ENCODE data around the gene OTOP3.

OTOP3 gene

DNA sequence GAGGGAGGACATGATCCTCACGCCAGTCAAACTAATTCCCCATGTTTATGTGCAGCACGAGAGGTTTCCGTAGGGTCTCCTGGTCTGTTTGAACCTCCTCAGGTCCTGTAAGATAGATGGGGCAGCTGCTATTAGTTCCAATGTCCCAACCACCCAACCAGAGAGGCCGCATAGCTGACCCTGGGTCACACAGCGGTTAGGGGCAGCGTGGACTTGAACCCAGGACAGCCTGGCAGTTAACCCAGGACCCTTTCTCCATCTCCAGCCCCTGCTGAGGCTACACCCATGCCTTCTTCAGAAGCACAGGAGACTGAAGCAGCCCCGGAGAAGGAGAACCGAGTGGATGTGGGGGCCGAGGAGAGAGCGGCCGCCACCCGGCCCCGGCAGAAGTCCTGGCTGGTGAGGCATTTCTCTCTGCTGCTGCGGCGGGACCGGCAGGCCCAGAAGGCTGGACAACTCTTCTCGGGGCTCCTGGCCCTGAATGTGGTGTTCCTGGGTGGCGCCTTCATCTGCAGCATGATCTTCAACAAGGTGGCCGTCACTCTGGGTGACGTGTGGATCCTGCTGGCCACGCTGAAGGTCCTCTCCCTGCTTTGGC lies 5.5 kb downstream of the OTOP3 start:
- no peak for DNase-seq (ENCODE audit: low read depth in 2 of 2)

DNA sequence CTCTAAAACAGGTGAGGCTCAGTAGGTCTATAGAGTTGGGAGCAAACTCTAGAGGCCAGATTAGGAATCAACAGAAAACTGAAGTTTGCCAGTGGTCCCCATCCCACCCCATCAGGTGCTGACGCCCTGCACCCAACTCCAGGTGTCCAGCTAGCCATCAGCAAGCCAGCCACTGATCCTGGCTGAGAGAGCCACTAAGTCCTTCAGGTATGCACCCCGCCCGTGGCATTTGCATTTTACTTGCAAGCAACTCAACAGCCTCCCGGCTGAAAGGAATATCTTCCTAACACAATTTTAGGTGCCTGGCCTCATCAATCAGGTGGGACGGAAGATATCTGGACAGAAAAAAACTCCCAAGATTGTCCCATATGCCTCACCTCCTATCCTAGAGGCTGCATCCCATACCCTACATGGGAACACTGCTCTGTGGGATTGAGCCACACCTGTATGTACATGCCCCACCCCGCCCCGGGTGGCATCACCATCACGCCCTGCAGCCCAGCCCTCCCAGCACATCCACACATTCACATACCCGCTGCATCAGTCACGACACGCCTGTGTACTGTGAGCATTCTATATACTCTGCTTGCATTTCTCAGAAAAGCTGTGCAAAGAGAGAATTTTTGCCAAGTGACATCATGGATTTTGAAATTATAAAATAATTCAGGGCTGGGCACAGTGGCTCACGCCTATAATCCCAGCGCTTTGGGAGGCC lies 8.3 kb downstream of the OTOP3 start:
- DNase-seq (ENCODE audit: low read depth in 2 of 2) = no peak

DNA sequence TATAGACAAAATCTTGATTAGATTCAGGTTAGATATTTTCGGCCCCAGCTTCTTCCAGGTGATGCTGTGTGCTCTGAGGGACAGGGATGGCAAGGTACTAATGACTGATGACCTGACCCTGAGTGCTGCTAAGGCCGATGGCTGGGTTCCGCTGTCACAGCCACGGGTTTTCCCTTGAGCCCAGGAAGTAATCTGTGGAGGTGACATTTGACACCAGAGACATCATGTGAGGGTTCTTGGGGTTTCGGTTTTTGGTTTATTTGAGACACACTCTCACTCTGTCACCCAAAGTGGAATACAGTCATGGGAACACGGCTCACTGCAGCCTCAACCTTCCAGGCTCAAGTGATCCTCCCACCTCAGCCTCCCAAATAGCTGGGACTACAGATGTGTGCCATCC lies 9.8 kb downstream of the OTOP3 start:
- DNase-seq (ENCODE audit: low read depth in 2 of 2) = no peak

DNA sequence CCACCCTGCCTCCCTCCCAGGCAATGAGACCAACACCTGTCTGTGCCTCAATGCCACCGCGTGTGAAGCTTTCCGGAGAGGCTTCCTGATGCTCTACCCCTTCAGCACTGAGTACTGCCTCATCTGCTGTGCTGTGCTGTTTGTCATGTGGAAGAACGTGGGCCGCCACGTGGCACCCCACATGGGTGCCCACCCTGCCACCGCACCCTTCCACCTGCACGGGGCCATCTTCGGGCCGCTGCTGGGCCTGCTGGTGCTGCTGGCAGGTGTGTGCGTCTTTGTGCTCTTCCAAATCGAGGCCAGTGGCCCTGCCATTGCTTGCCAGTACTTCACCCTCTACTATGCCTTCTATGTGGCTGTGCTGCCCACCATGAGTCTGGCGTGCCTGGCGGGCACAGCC lies 10.9 kb downstream of the OTOP3 start:
- no peak for DNase-seq (ENCODE audit: low read depth in 2 of 2)

DNA sequence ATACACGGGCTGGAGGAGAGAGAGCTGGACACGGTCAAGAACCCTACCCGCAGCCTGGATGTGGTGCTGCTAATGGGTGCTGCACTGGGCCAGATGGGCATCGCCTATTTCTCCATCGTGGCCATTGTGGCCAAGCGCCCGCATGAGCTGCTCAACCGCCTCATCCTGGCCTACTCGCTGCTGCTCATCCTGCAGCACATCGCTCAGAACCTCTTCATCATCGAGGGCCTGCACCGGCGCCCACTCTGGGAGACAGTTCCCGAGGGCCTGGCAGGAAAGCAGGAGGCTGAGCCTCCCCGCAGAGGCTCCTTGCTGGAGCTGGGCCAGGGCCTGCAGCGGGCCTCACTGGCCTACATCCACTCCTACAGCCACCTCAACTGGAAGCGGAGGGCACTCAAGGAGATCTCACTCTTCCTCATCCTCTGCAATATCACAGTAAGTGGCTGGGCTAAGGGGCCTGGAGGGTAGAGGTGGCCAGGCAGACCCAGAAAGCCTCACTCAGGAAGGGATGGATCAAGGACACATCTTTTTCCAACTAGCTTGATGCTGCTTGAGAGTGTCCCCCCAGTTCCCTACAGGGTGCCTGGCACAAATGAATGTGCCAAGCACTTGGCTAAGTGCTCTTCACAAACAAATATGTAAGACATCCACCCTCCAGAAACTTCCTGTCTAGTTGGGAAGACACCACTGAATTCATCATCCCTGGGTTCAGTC lies 11.5 kb downstream of the OTOP3 start:
- no peak for DNase-seq (ENCODE audit: low read depth in 2 of 2)

DNA sequence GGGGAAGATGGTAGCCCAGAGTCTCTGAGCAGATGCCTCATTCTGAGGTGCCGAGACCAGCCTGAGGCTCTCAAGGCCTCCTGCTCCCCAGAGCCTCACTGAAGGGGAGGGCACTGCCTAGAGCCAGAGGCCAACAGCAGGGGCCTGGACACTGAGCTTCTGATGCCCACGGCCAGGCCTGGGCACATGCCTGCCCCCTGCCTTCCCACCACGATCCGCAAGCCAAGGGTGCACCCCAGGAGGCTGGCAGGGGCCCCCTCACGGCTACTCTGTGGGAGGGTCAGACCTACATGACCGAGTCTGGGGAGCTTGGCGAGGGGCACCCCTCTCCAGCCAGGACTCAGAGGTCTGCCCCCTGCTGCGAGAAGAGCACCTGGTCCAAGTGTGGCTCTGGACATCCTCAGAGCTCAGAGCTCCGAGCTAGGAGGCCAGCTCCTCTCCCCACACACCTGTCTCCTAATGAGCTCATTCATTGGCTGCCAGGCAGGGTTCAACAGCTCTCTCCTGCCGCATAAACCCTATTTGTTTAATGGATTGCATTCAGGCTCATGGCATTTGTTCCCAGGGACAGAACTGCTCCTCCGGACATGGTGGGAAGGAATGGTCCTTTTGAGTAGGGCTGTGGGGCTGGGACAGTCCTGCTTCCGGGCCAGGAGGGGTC lies 13.9 kb downstream of the OTOP3 start:
- DNase-seq (ENCODE audit: low read depth in 2 of 2) = no peak

DNA sequence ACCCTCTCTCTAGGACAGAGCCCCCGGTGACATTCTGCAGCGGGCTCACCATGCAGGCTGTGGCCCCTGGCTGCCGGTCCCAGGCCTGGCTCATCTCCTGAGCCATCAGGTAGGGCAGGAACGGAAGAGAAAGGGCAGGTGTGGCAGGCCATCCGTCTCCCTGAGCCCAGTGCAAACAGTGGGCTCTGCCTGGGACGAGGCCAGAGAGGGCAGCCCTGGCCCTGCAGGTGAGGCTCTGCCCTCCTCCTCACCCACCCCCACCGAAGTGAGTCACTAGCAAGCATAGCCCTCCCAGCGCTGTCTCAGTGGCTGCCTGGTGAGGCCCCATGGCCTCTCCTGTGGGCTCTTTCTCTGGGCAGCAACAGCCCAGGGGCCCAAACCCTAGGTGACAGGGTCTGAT lies 14.5 kb downstream of the OTOP3 start:
- no peak for DNase-seq (ENCODE audit: low read depth in 2 of 2)

DNA sequence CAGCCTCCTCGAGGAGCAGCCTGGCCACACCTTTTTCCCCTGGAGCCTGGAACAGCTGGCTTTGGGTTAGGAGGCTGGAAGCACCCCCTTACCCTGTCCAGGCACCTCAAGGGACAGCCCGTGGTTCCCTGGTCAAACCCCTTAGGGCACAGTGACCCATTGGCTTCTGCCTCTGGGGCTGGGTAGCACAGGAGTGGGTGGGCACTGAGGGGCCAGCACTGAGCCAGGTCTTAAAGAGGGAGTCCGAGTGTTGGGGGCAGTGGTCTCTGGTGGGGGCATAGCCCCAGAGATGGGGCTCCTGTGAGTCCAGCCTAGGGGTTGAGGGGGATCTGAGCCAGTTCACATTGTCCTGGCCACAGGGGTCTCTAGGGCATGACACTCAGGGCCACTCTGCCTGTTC lies 15.4 kb downstream of the OTOP3 start:
- no peak for DNase-seq (ENCODE audit: low read depth in 2 of 2)

DNA sequence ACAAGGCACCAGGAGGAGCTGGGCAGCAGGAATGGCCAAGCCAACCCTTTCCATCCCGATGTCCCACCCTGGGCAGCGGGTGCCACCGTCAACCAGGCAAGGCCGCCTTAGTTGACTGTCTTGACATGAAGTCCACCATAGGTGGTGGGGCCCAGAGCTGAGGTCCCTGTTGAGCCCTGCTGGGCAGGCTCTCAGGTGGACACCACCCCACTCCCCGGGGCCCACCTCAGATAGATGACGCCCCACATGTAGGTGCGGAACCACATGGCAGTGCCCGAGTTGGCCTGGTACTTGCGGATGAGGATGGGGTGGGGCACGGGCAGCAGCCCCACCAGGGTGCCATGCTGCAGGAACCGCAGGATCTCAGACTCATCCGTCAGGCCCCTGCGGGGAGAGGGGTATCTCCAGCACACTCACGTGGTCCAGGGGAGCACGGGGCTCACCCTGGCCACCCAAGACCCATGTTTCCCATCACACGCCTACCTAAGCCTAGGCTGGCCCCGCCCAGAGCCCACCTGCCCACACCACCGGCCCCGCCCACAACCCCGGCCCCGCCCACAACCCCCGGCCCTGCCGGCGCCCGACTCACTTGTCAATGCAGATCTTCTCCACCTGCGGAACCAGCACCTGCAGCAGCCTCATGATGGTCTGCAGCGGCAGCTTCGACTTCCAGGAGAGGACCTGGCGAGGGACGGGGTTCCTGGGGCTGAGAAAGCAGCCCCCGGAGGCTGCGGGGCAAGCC lies 16.2 kb downstream of the OTOP3 start:
- DNase-seq (ENCODE audit: low read depth in 2 of 2) = no peak

DNA sequence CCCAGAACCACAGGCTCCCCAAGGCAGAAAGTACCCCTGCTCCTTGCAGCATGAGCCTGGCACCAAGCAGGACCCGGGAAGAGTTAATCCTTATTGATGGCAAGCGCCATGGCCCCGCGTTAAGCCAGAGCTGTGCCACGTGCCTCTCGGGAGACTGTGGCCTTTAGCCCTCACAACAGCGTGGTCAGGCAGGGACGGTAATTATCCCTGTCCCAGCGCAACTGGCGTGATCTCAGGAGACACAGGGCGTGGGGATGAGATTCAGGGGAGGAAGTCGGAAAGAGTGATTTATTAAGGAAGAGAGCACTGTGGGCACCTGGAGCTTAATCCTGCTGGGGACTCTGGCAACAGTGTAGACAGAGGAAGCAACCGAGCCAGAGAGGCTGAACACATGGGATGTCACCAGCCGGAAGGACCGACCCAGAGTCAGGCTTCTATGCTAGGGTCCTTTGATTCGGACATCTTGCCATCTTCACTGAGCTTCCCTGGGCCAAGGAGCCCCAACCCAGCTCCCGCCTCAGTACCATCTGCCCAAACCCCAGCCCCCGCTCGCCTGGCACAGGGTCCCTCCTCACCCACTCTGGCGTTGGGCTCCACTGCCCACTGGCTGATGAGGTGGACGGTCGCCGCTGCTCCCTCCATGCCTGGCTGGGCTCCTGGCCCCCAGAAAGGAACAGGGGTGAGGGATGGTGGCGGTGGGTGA lies 16.9 kb downstream of the OTOP3 start:
- DNase-seq (ENCODE audit: low read depth in 2 of 2) = no peak

DNA sequence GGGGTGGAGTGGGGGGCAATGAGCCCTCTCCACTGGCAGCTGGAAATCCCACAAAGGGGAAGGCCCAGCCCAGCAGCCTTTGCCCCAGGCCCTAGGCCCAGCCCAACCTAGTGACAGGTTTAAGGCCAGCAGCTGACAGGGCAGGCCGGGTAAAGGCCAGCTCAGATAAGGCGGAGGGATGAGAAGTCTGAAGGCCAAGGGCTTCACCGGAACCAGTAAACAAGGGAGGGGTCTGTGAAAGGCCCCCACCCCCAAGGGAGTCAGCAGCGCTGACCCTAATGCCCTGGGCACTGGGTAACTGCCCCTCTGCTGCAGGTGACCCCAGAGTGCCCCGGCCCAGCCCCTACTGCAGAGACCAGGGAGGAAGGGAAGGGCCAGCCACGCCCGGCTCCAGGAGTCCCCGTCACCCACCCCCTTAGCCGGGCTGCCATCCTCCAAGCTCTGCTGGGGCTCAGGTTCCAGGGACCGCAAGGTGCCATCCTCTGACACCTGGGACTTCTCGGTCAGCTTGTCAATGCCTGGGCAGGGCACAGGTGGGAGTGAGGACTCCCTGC lies 17.5 kb downstream of the OTOP3 start:
- no peak for DNase-seq (ENCODE audit: low read depth in 2 of 2)

DNA sequence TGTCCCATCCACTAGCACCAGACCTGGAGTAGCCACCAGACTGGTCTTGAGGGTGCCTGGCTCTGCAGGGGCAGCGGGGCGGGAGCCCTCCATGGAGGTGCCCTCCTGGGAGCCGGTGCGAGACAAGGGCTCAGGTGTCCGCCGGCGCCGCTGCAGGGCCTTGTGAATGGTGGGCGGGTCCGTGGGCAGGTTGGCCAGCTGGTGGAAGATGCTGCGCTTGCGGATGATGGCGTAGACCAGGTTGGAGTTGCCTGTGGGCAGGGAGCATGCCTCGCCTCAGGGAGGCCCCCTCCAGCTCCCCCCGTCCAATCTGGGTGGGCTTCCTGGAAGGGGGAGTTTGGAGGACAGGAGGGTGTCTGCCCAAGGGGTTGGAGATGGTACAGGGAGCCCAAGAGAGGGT lies 18.4 kb downstream of the OTOP3 start:
- no peak for DNase-seq (ENCODE audit: low read depth in 2 of 2)

DNA sequence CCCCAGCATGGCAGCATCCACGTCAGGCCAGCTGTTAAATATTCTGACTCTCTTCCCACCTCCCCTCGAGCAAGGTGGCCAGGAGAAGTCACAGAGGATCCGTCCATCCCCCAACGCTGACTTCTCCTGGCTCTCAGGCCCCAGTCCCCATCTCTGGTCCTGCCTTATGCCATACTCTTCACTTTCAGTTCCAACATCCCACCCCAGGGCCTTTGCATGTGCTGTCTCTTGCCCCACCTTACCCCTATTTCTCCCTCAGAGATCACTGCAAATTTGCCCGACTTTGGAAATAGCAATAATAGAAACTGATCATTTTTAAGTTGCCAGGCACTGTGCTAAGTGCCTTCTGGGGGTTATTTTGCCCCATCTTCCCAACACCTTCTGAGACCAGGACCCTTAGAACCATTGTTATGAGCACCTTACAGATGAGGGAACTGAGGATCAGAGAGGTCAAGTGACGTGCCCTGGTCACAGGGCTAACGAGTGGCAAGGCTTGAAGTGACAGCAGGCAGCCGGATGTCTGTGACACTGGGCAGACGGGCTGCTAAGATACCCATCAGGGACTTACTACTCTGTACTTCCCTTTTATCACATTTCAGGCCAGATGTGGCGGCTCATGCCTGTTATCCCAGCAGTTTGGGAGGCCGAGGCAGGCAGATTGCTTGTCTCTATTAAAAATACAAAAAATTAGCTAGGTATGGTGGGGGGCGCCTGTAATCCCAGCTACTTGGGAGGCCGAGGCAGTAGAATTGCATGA lies 19.1 kb downstream of the OTOP3 start:
- DNase-seq (ENCODE audit: low read depth in 2 of 2) = no peak

DNA sequence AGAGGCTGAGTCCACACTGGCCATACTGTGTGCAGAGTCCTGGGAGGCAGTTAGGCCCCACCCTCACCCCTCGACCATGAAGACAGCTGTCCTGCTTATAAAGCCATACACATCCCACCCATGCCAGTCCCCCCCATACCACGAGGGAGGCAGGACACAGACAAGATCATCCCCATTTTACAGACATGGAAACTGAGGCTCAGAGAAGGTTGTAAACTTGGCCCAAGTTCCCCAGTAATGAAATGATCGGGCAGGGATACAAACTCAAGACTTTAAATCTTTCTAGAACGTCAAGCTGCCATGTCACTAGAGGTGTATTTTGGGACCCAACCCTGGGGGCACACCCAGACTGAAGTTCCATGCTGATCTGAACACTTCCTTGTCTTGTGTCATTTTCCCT lies 20.4 kb downstream of the OTOP3 start:
- DNase-seq (ENCODE audit: low read depth in 2 of 2) = no peak

DNA sequence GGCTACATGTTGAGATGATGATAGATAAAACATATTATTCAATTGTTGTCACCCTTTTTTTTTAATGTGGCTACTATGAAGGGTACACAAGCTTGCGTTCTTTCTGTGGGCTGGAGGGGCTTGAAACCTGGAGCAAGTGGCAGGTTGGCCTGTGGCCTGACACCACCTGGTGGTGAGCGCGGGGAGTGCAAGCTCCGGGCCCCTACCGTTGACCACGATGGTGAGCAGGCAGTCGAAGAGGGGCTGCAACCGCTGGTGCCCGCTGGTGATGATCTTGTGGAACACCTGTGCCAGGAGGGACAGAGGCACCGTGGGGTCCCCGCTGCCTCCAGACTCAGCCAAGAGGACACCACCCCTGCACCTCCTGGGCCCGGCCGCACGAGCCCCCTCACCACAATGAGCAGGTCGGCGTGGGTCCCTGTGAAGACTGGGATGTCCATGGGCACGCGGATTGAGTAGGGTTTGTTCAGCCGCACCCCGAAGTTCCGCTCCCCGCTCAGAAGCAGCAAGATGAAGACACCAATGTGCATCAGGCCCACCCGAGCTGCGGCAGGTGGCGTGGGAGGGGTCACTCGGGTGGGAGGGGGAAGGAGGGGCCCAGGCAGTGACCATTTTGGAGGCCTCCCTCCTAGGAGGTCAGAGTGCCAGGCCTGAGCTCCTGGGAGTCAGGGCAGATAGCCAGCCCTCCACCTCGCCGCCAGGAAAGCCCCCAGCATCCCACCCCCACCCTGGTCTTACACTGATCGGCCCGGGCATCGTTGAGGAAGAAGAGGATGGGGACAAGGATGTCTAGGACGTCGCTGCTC lies 22.4 kb downstream of the OTOP3 start:
- peak; percentile 42 to 61 for DNase-seq (ENCODE audit: low read depth in 2 of 2)

DNA sequence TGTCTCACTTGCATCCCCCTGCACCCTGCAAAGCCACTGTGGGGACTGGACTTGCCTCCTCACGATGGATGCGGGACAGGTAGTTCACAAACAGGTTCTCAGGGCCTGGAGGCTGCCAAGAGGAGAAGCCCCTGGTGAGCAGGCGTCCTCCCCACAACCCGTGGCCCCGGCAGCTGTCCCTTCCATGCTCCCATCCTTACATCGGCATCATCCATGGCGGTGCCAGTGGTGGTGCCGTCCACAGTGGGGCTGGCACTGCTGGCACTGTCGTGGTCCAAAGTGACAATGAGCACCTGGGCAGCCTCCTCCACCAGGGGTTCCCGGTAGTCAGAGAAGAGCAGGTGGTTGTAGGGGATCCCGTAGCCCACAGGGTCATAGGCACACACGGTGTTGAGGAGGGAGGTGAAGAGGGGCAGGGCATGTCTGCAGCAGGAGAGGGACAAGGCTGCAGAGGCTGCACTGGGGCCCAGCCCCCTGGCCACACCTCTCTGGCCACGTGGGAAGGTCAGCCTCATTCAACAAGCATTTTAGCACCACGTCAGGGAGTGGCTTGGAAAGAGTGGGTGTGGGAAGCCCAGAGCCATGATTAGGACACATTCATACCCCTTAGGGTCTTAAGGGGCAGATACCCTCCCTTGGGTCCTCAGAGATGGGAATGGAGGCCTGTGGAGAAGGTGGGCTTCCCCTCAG lies 24.3 kb downstream of the OTOP3 start:
- DNase-seq (ENCODE audit: low read depth in 2 of 2) = no peak

DNA sequence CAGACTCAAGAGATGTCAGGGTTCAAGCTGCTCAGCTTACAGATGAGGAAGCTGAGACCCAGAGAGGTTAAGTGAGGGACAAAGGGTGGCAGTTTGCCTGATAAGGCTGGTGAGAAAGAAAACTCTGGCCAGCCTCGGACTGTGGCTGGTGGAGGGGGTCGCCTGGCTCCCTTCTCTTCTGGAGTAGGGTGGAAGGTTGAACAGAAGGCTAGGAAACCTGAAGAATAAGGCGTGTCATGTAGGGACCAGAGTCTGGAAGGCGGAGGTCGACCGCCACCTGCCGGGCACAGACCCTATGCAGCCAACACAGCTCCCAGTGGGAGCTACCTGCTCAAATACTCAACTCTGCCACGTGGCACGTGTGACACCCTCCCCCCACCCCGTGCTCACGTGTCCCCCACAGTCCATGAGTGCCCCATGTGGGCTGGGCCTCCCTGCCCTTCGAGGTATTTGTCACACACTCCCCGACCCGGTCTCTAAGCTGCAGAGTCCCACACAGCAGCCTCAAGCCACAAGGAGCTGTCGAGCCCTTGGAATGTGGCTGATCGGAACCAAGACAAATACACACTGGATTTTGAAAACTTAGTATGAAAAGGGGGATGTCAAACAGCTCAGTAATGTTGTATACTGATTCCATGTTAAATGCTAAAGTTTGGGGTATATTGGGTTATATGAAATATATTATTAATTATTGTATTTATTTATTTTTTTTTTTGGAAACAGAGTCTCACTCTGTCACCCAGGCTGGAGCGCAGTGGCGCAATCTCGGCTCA lies 25.1 kb downstream of the OTOP3 start:
- no peak for DNase-seq (ENCODE audit: low read depth in 2 of 2)

All from stimulated activated CD8-positive, alpha-beta memory T cell treated with anti-CD3 and anti-CD28 coated beads, Interleukin-15, amount 100 ng/mL, for 4 hours (primary cell).